GM12878 (cell line): ENCODE data around the gene OLFM1. TPM values are rescaled to one million over a fixed set of nuclear protein-coding genes. Genes with fewer than 3 reads are reported as not detected.

Source experiments
- ATAC-seq: fragments of 200-7000 bp; cut with Tn5 transposase; 3 replicates; pipeline ENCODE4 v1.9.1; 2020; ENCODE audit warnings: mild to moderate bottlenecking, moderate library complexity
- BruUV-seq: library from RNA; stranded (reverse); fragments of 400-500 nt; replicated peaks from 2 replicates; lab custom pipeline; 2021; lab: Mats Ljungman, UMichigan
- CTCF ChIA-PET: fragments of 300-600 bp; sonication (Branson Sonifier 250); formaldehyde crosslinking; extraction: SDS; loops from one replicate; lab custom pipeline; 2021; ENCODE audit warnings: inconsistent platforms; lab: Yijun Ruan, JAX
- POLR2A ChIA-PET: fragments of 350-600 bp; formaldehyde crosslinking; extraction: SDS; loops from one replicate; lab custom pipeline; 2021; ENCODE audit warnings: inconsistent platforms; lab: Charles Lee
- RAD21 ChIA-PET: fragments of 300-600 bp; sonication (Branson Sonifier 250); formaldehyde crosslinking; loops from one replicate; lab custom pipeline; 2023; ENCODE audit warnings: antibody characterized with exemption; ENCODE audit not compliant: unreplicated experiment; lab: Charles Lee
- SMC1A ChIA-PET: fragments of 300-600 bp; sonication (Branson Sonifier 250); formaldehyde crosslinking; loops from one replicate; lab custom pipeline; 2023; ENCODE audit not compliant: unreplicated experiment, uncharacterized antibody; lab: Charles Lee
- DNase-seq: peaks from one replicate; pipeline ENCODE4 v3.0.0-alpha.2; 2011; ENCODE audit warnings: low read depth, low spot score
- FAIRE-seq: peaks from 3 replicates; lab custom pipeline; 2011; peaks lifted over from hg19 to GRCh38; lab: Jason Lieb, UNC
- H2AFZ ChIP-seq: 2 replicates; pipeline ENCODE4 v1.6.0; 2011; ENCODE audit warnings: low read depth, low read length, control low read depth; ENCODE audit not compliant: control insufficient read depth
- H3K27ac ChIP-seq: 2 replicates; pipeline ENCODE4 v1.5.1; 2011; ENCODE audit warnings: control low read depth; ENCODE audit not compliant: control insufficient read depth, insufficient read depth
- H3K27me3 ChIP-seq, 2 experiments: replicated peaks in 1 of 2; 2 replicates each; pipeline versions ENCODE4 v1.6.0 to v1.6.1; 2011; ENCODE audit warnings: low read length in 1 of 2; ENCODE audit not compliant: control insufficient read depth in 2 of 2, insufficient read depth in 2 of 2
- H3K36me3 ChIP-seq, 2 experiments: 2 replicates each; pipeline ENCODE4 v1.5.1; 2011; ENCODE audit warnings: low read length in 1 of 2; ENCODE audit not compliant: control insufficient read depth in 2 of 2, insufficient read depth in 2 of 2
- H3K4me1 ChIP-seq: 2 replicates; pipeline ENCODE4 v1.6.1; 2011; ENCODE audit warnings: mild to moderate bottlenecking, low read length, moderate library complexity, mixed read lengths; ENCODE audit not compliant: control insufficient read depth, insufficient read depth
- H3K4me2 ChIP-seq: 2 replicates; pipeline ENCODE4 v1.6.0; 2011; ENCODE audit warnings: control low read depth; ENCODE audit not compliant: control insufficient read depth, insufficient read depth
- H3K4me3 ChIP-seq: fragments of 200-600 bp; sonication (generic); 2 replicates; pipeline ENCODE4 v1.5.1; 2016
- H3K79me2 ChIP-seq: 2 replicates; pipeline ENCODE4 v1.6.0; 2011; ENCODE audit warnings: low read length; ENCODE audit not compliant: control insufficient read depth, insufficient read depth
- H3K9ac ChIP-seq: 2 replicates; pipeline ENCODE4 v1.8.0; 2011; ENCODE audit warnings: low read length, control low read depth, mixed read lengths; ENCODE audit not compliant: control insufficient read depth, insufficient read depth
- H3K9me3 ChIP-seq: replicated peaks from 3 replicates; pipeline ENCODE4 v1.5.1; 2011; ENCODE audit warnings: mild to moderate bottlenecking, low read length; ENCODE audit not compliant: control insufficient read depth, insufficient read depth
- H4K20me1 ChIP-seq: 2 replicates; pipeline ENCODE4 v1.6.0; 2011; ENCODE audit not compliant: control insufficient read depth, insufficient read depth
- BRCA1 ChIP-seq: IDR thresholded peaks from 2 replicates; pipeline ENCODE4 v1.6.1; 2011; ENCODE audit warnings: low read depth, low read length, improper control_type of control experiment
- WGBS: methylation state at CpG from one replicate; pipeline ENCODE4 v1.1.6; 2016; ENCODE audit warnings: low lambda C conversion rate; ENCODE audit not compliant: insufficient replicate concordance, insufficient coverage; ENCODE audit errors: missing lambda C conversion rate; 5-methylcytosine and 5-hydroxymethylcytosine counted together
- in situ Hi-C: fragments of 300-500 bp; cut with MboI; formaldehyde crosslinking; loops from 9 replicates; pipeline ENCODE4 v1.14.3; 2018; ENCODE audit warnings: mixed read lengths
- intact Hi-C: fragments of 100-400 bp; cut with micrococcal nuclease; formaldehyde crosslinking; loops from one replicate; pipeline ENCODE4 v1.14.2; 2022; ENCODE audit not compliant: unreplicated experiment
- polyA plus RNA-seq, 11 experiments: library from polyadenylated mRNA; depleted of rRNA in 4 of 11; unstranded in 6 of 11; stranded (reverse) in 5 of 11; fragments of >200 nt; fragmentation: Nextera tagmentation in 4 of 11; fragmentation: Illumina TruSeq in 1 of 11; extraction: Ambion mirVana in 4 of 11; extraction: Trizol in 1 of 11; gene quantifications; 1 replicate in 1 of 11; 2 replicates in 10 of 11; pipeline versions ENCODE4 v1.2.1 to v1.2.3, GENCODE V29; 2011 to 2016; ENCODE audit warnings: inconsistent platforms in 2 of 11, missing spikeins in 2 of 11, low read depth in 1 of 11
- total RNA-seq, 4 experiments: library from RNA; depleted of rRNA in 3 of 4; stranded (reverse); fragments of >200 nt in 3 of 4; fragmentation: Illumina TruSeq in 1 of 4; extraction: Trizol in 1 of 4; gene quantifications; 2 replicates each; pipeline versions ENCODE4 v1.2.1 to v1.2.3, GENCODE V29; 2013 to 2021
- TF ChIP-seq, protein P1 (sequence below), 3 experiments: IDR thresholded peaks in 2 of 3; conservative IDR thresholded peaks in 1 of 3; 2 replicates each; pipeline ENCODE4 v1.5.1; 2011; ENCODE audit warnings: low read depth in 3 of 3, low read length in 3 of 3, mild to moderate bottlenecking in 3 of 3, control low read depth in 2 of 3, moderate library complexity in 2 of 3, inconsistent platforms in 1 of 3, mixed read lengths in 1 of 3; ENCODE audit not compliant: control insufficient read depth in 2 of 3, insufficient read depth in 1 of 3; ENCODE audit errors: extremely low read depth in 1 of 3

OLFM1 gene
- total and polyA plus RNA-seq, 10 of the 15 experiments (the other 5 are each of a cell fraction or from before 2014, with no cell fraction given) = not detected

DNA sequence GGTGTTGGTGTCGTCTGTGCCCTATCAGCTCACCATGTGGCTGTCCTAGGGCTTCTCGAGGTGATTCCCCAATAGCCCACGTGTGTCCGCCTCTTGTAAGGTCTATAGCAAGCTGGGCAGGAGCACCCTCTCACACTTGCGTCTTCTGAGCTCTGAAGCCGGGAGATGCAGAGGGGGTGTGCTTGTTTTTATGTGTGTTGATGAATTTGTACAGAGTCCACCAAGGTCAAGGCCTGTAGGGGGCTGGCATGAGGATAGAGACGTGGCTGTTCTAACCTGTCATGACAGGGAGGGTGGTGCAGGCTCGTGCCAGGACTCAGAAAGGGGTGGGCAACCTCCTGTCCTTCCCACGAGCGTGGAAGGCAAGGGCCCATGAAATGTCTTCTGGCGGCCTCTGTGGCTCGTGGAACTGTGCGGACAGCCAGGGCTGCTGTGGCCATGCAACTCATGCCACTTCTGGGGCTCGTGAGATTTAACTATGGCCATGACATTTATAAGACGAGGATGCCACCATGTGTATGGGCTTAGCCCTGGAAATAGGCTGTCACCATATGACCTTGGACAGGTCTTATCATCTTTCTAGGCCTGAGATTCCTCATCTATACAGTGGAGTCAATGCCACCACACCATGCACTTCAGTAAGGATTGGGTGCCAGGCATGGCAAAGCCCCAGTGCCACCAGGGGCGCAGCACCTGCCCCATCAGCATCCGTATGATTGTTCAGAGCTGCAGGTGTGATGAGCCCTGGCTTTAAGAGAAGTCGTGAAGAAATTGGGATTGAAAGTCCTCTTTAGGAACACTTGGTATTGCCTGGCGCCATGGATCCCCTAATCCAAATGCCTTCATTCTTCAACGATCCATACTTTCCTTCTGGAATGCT, 2.3 kb upstream of the OLFM1 start:
- BruUV-seq = no TSS peak
- WGBS = 12% methylated on average over 20 of the region's 20 CpGs
- H3K4me1 ChIP-seq = no peaks in the 10 kb centered on the region
- ChIA-PET POLR2A (no interaction called here), RAD21 (no interaction called here), CTCF (no interaction called here), SMC1A (no interaction called here)
- no peak overlapping the region for H3K4me3 ChIP-seq
- no peaks in the 10 kb centered on the region for H3K9me3 ChIP-seq
- TF ChIP-seq, protein P1, sequence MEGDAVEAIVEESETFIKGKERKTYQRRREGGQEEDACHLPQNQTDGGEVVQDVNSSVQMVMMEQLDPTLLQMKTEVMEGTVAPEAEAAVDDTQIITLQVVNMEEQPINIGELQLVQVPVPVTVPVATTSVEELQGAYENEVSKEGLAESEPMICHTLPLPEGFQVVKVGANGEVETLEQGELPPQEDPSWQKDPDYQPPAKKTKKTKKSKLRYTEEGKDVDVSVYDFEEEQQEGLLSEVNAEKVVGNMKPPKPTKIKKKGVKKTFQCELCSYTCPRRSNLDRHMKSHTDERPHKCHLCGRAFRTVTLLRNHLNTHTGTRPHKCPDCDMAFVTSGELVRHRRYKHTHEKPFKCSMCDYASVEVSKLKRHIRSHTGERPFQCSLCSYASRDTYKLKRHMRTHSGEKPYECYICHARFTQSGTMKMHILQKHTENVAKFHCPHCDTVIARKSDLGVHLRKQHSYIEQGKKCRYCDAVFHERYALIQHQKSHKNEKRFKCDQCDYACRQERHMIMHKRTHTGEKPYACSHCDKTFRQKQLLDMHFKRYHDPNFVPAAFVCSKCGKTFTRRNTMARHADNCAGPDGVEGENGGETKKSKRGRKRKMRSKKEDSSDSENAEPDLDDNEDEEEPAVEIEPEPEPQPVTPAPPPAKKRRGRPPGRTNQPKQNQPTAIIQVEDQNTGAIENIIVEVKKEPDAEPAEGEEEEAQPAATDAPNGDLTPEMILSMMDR (IDR thresholded peaks at IDR 0.05 in 2 of 3, conservative IDR thresholded peaks at IDR 0.05 in 1 of 3; ENCODE audit: control insufficient read depth in 2 of 3, extremely low read depth in 1 of 3, insufficient read depth in 1 of 3, low read depth in 3 of 3, low read length in 3 of 3) = 0 out of 6 replicates have a peak, but pooled peaks of 1 of the 3 experiments have one; percentile 6
- no peak for TF ChIP-seq BRCA1
- DNase-seq (no peak), ATAC-seq (no peak), FAIRE-seq (no peak)
- intact Hi-C loops (loop anchor here (5.0 kb wide), 1 partner anchor 327 kb away; no protein-coding TSS in a partner anchor), in situ Hi-C loops (loop anchor here (5.0 kb wide), 2 partner anchors 262 to 327 kb away; no protein-coding TSS in a partner anchor)
- no peak overlapping the region for H2AFZ ChIP-seq
- peaks cover 3 to 4% of the 10 kb centered on the region in 2 experiments for H3K27me3 ChIP-seq
- H3K79me2 ChIP-seq = no peaks in the 10 kb centered on the region
- no peaks in the 10 kb centered on the region; the same call in 1 of the 2 replicates for H4K20me1 ChIP-seq
- H3K9ac ChIP-seq = no peak overlapping the region
- no peaks in the 10 kb centered on the region for H3K36me3 ChIP-seq
- no peak overlapping the region for H3K27ac ChIP-seq
- no peak overlapping the region for H3K4me2 ChIP-seq
